Neural cell (in vitro differentiated cells): ENCODE data around the gene SEC22B.
"Not testable (repeated sequence)": the region's sequence is repeated elsewhere in the genome, so short reads cannot be mapped to it uniquely, and the experiment has no call there.

Source experiments
- CTCF ChIP-seq: fragments of 450-650 bp; IDR thresholded peaks from 2 replicates; pipeline ENCODE4 v1.5.1; 2014; ENCODE audit warnings: antibody characterized with exemption, mild to moderate bottlenecking, moderate library complexity; ENCODE audit not compliant: poor library complexity, severe bottlenecking
- EZH2 ChIP-seq: fragments of 200-600, 300-800 bp; shearing (Covaris generic), sonication (generic); IDR thresholded peaks from 2 replicates; pipeline ENCODE4 v1.6.1; 2014; ENCODE audit warnings: antibody characterized with exemption, low read length, borderline replicate concordance, mild to moderate bottlenecking; ENCODE audit not compliant: insufficient read depth, poor library complexity, severe bottlenecking
- POLR2AphosphoS5 ChIP-seq: IDR thresholded peaks from 2 replicates; pipeline ENCODE4 v1.6.1; 2012

DNA sequence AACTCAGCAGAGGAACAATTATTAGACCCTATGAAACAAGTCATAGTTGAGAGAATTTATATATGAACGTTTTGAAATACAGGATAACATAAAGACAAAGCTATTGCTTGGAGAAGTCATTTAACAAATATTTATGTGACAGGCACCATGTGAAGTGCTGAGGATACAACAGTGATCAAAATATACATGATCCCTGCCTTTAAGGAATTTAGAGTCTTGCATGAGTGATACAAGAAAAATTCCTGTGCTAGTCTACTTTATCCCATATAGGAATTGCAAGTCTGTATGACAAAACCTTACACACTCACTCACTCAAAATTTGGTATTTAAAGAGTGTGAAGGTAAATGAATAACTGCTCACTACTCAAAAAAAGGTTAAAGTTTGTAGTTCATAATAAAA, 17.8 kb downstream of the SEC22B start:
- not testable (repeated sequence) for TF ChIP-seq CTCF, POLR2AphosphoS5, EZH2
